ENCODE measurements around the gene SOX11. TPM values are rescaled to one million over a fixed set of nuclear protein-coding genes. Genes with fewer than 3 reads are reported as not detected.

The SOX11 gene
- total RNA-seq, 8 experiments from 2014 or later, result 0.10 to 221 (median 81.3) TPM

- 0 to 100% (median 8%) methylated on average over 1 to 9 of the region's 58 CpGs; no CpG with 5 or more reads in 2 of the 10 experiments for WGBS, 10 experiments
- Histone ChIP-seq H3K4me1 (replicated peaks in 1 of 2) (peaks cover 14 to 16% of the 10 kb centered on the region in 2 donors), H3K27ac (peak overlapping the region in 1 of 2 donors; percentile 45), H3K4me3 (peak overlapping the region in 3 of 5 donors; percentile 10 to 17 (median 16))
- ATAC-seq (replicated peaks in 6 of 8), result peak in 6 of 8 experiments; percentile 71 to 83 (median 81)
- in situ Hi-C loops (cut with MboI; ENCODE audit: low pct_unique_long_range_greater_than_20kb in 2 of 9, low sequenced_read_pairs in 9 of 9, unreplicated experiment in 9 of 9), result no loop called here
Measured at GRCh38 chr2:5673145-5674025, 18.8 kb upstream of the SOX11 start.

DNA sequence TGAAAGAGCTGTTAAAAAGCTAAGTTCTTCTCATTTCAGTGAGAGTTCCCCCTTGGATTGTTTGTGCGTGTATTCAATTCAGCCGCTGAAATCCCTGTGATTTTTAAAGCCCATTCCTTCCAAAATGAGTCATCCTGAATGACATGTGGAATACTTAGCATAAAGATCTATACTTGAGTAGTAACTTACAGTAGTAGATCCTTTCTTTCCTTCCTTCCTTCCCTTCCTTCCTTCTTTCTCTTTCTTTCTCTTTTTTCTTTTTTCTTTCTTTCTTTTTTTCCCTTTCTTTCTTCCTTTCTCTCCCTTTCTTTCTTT, 18.2 kb upstream of the SOX11 start:
- WGBS, 10 experiments, result 0 to 43% (median 6%) methylated on average over 1 to 2 of the region's 2 CpGs; no CpG with 5 or more reads in 1 of the 10 experiments
- in situ Hi-C loops (cut with MboI; ENCODE audit: low pct_unique_long_range_greater_than_20kb in 2 of 9, low sequenced_read_pairs in 9 of 9, unreplicated experiment in 9 of 9), result no loop called here
- Histone ChIP-seq H3K4me1 (replicated peaks in 1 of 2) (peaks cover 12 to 16% of the 10 kb centered on the region in 2 donors), H3K27ac (no peak overlapping the region), H3K4me3 (peak overlapping the region in 3 of 5 donors; percentile 10 to 17 (median 16))
- peak in 6 of 8 experiments; percentile 53 to 68 (median 63) for ATAC-seq (replicated peaks in 6 of 8)

DNA sequence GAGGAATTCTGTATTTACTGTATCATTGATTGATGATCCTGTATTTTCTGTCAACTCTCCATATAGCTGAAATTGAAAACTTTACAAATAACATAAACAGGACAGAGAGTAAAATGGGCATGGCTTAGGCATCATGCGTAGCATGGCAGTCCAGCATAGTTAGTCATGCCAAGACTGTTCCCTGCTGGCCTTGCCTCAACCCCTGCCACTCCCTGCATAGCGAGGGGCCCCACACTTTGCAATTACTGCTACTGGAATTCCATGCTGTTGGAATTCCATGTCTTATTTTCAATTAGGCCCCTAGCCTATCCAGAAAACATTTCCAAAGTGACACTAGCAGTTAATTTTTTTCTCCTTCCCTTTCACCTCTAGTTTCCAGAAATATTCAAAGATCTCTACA, 15.1 kb upstream of the SOX11 start:
- in situ Hi-C loops (cut with MboI; ENCODE audit: low pct_unique_long_range_greater_than_20kb in 2 of 9, low sequenced_read_pairs in 9 of 9, unreplicated experiment in 9 of 9), result loop anchor here in 1 of 9 experiments (25.0 kb wide), 1 partner anchor 1715 kb away; no protein-coding TSS in a partner anchor

DNA sequence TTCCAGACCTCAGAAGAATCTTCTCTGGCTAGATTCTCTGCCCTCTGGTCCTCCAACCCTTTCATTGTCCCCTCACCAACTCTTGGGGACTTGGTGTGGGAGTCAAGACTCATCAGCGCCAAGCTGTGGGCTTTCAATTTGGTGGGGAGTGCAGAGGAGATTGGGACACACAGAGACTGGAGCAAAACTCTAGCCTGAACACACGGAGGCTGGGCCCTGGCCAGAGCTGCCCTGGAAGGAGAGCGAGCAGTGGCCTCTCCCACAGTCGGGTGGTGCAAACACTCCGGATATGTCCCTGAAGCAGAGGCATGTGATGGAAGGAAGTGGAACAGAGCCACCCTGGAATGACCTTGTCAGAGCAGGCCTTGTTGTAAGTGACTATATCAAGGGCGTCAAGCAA, 8.7 kb upstream of the SOX11 start:
- no peak overlapping the region for H3K27ac ChIP-seq
- H3K4me3 ChIP-seq, result no peak overlapping the region
- in situ Hi-C loops (cut with MboI; ENCODE audit: low pct_unique_long_range_greater_than_20kb in 2 of 9, low sequenced_read_pairs in 9 of 9, unreplicated experiment in 9 of 9), result loop anchor here in 1 of 9 experiments (25.0 kb wide), 1 partner anchor 1721 kb away; no protein-coding TSS in a partner anchor
- WGBS, 10 experiments, result 30 to 90% (median 55%) methylated on average over 1 to 3 of the region's 6 CpGs; no CpG with 5 or more reads in 5 of the 10 experiments
- no peak for ATAC-seq (replicated peaks in 6 of 8)
- H3K4me1 ChIP-seq (replicated peaks in 1 of 2), result peaks cover 11 to 24% of the 10 kb centered on the region in 2 donors

More for the DNA sequence above, 15.1 kb upstream of the SOX11 start:
- Histone ChIP-seq H3K4me3 (no peak overlapping the region), H3K27ac (no peak overlapping the region), H3K4me1 (replicated peaks in 1 of 2) (peaks cover 12 to 16% of the 10 kb centered on the region in 2 donors)
- ATAC-seq (replicated peaks in 6 of 8), result peak in 1 of 8 experiments; percentile 52
- whole genome bisulfite sequencing, 10 experiments, result 14 to 100% (median 42%) methylated on average over 1 to 2 of the region's 2 CpGs; no CpG with 5 or more reads in 5 of the 10 experiments

DNA sequence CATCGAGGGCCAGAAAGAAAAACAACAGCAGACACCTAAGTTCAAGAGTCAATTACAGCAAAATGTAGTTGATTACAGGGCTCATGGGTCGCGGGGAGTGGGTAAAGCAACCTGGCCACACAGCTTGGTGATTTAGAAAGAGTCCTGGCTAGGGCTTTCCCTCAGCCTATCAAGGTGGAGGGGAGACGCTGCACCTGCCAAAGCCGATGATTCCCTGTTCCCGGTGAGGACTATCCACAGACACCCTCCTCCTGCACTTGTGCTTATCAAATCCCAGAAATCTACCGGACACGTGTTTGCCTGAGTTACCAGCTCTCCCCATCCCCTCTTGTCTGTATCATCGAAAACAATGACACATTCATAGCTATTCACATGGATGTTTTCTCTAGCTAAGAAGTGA, 7.0 kb upstream of the SOX11 start:
- in situ Hi-C loops (cut with MboI; ENCODE audit: low pct_unique_long_range_greater_than_20kb in 2 of 9, low sequenced_read_pairs in 9 of 9, unreplicated experiment in 9 of 9), result loop anchor here in 1 of 9 experiments (25.0 kb wide), 1 partner anchor 1723 kb away; no protein-coding TSS in a partner anchor
- Histone ChIP-seq H3K4me1 (replicated peaks in 1 of 2) (peaks cover 14 to 33% of the 10 kb centered on the region in 2 donors), H3K27ac (no peak overlapping the region), H3K4me3 (no peak overlapping the region)
- WGBS, 10 experiments, result 36 to 100% (median 78%) methylated on average over 1 to 8 of the region's 9 CpGs; no CpG with 5 or more reads in 1 of the 10 experiments
- ATAC-seq (replicated peaks in 6 of 8), result peak in 3 of 8 experiments; percentile 25 to 45 (median 31)

DNA sequence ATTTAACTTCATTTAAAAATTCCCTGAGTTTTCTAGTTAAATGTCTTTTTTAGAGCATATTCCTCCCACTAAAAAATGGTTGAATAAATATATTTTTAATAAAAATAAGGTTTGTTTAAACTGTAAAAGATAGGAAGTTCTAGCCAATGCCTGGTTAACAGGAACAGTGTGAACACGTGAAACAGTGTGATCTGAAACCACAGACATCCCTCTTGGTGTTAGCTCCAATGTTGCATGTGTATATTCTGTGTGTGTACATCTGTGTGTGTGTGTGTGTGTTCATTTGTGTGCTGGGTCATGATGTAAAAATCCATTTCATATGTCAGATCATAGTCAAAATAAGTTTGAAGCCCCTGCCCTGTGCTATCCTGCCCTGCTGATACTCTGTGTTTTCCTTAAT, 6.1 kb upstream of the SOX11 start:
- 0 to 100% (median 33%) methylated on average over 1 of the region's 1 CpG; no CpG with 5 or more reads in 3 of the 10 experiments for WGBS, 10 experiments
- ATAC-seq (replicated peaks in 6 of 8), result no peak
- Histone ChIP-seq H3K4me1 (replicated peaks in 1 of 2) (peaks cover 14 to 33% of the 10 kb centered on the region in 2 donors), H3K27ac (no peak overlapping the region), H3K4me3 (no peak overlapping the region)
- in situ Hi-C loops (cut with MboI; ENCODE audit: low pct_unique_long_range_greater_than_20kb in 2 of 9, low sequenced_read_pairs in 9 of 9, unreplicated experiment in 9 of 9), result loop anchor here in 1 of 9 experiments (25.0 kb wide), 1 partner anchor 1724 kb away; no protein-coding TSS in a partner anchor

DNA sequence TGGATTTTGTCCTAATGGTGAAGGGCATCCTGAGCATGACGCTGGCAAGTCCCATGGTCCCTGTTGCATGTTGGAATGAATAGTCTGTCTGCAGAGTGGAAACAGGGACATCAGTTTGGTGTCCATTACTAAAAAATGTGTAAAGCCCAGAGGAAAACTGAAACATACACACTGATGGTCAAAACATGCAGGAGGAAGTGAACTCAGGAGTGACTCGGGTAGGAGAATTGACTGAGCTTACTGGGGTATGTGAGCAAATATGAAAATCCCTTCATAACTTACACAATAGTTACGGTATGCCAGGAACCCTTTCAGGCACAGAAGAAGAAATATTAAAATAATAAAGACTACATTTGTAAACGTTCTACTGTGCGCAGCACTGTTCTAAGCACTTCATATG, 5.6 kb upstream of the SOX11 start:
- H3K27ac ChIP-seq, result no peak overlapping the region
- no peak for ATAC-seq (replicated peaks in 6 of 8)
- in situ Hi-C loops (cut with MboI; ENCODE audit: low pct_unique_long_range_greater_than_20kb in 2 of 9, low sequenced_read_pairs in 9 of 9, unreplicated experiment in 9 of 9), result loop anchor here in 1 of 9 experiments (25.0 kb wide), 1 partner anchor 1724 kb away; no protein-coding TSS in a partner anchor
- WGBS, 10 experiments, result 0 to 100% (median 61%) methylated on average over 1 to 5 of the region's 5 CpGs
- H3K4me1 ChIP-seq (replicated peaks in 1 of 2), result peaks cover 14 to 33% of the 10 kb centered on the region in 2 donors
- no peak overlapping the region for H3K4me3 ChIP-seq

GRCh38 chr2:5689750-5690149, 2.4 kb upstream of the SOX11 start:
- in situ Hi-C loops (cut with MboI; ENCODE audit: low pct_unique_long_range_greater_than_20kb in 2 of 9, low sequenced_read_pairs in 9 of 9, unreplicated experiment in 9 of 9), result loop anchor here in 1 of 9 experiments (10.0 to 25.0 kb wide), 2 partner anchors 295 to 1727 kb away; no protein-coding TSS in a partner anchor

GRCh38 chr2:5690286-5690685, 1.9 kb upstream of the SOX11 start:
- H3K27ac ChIP-seq, result peak overlapping the region; percentile 96 to 97
- H3K4me1 ChIP-seq (replicated peaks in 1 of 2), result peaks cover 11 to 27% of the 10 kb centered on the region in 2 donors
- WGBS, 10 experiments, result 0 to 54% (median 40%) methylated on average over 1 to 7 of the region's 8 CpGs; no CpG with 5 or more reads in 5 of the 10 experiments
- in situ Hi-C loops (cut with MboI; ENCODE audit: low pct_unique_long_range_greater_than_20kb in 2 of 9, low sequenced_read_pairs in 9 of 9, unreplicated experiment in 9 of 9), result loop anchor here in 1 of 9 experiments (10.0 to 25.0 kb wide), 2 partner anchors 295 to 1728 kb away; no protein-coding TSS in a partner anchor
- ATAC-seq (replicated peaks in 6 of 8), result no peak
- peak overlapping the region; percentile 42 to 77 (median 69) for H3K4me3 ChIP-seq

More at GRCh38 chr2:5689750-5690149, 2.4 kb upstream of the SOX11 start:
- no peak for ATAC-seq (replicated peaks in 6 of 8)
- Histone ChIP-seq H3K27ac (peak overlapping the region; percentile 96 to 97), H3K4me3 (peak overlapping the region; percentile 42 to 77 (median 69)), H3K4me1 (replicated peaks in 1 of 2) (peaks cover 14 to 32% of the 10 kb centered on the region in 2 donors)
- 4 to 84% (median 15%) methylated on average over 2 to 8 of the region's 8 CpGs for WGBS, 10 experiments

DNA sequence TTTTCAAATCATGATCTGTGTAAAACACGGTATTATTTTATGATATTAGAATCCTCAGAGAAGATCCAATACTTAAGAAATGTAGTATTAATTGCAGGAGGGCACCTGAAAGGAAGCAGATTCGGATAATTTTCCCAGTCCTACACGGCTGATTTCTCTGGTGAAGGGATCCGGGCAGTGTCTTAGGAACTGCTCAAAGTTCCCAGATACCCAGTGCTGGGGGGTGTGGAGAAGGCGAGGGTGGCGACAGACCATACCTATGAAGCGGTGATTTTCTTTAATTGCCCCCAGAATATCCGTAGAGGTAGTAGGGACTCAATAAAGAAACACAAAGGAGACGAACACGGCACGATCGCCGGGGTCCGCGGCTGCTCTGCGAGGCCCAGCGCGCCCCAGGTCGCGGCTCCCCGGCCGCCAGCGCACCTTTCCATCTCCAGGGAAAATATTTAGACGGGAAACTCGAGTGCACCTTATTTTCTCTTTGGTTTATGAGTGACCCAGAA, 1.4 kb upstream of the SOX11 start:
- 0 to 31% (median 16%) methylated on average over 1 to 6 of the region's 25 CpGs; no CpG with 5 or more reads in 2 of the 10 experiments for WGBS, 10 experiments
- in situ Hi-C loops (cut with MboI; ENCODE audit: low pct_unique_long_range_greater_than_20kb in 2 of 9, low sequenced_read_pairs in 9 of 9, unreplicated experiment in 9 of 9), result loop anchor here in 1 of 9 experiments (10.0 to 25.0 kb wide), 2 partner anchors 294 to 1728 kb away; no protein-coding TSS in a partner anchor
- Histone ChIP-seq H3K4me1 (replicated peaks in 1 of 2) (peaks cover 6 to 23% of the 10 kb centered on the region in 2 donors), H3K4me3 (peak overlapping the region; percentile 42 to 77 (median 69)), H3K27ac (peak overlapping the region; percentile 96 to 97)
- peak in 1 of 8 experiments; percentile 0 for ATAC-seq (replicated peaks in 6 of 8)

GRCh38 chr2:5691221-5691984, 781 bp upstream of the SOX11 start:
- peaks cover 5 to 20% of the 10 kb centered on the region in 2 donors for H3K4me1 ChIP-seq (replicated peaks in 1 of 2)
- H3K4me3 ChIP-seq, result peak overlapping the region; percentile 42 to 77 (median 69)
- 0% methylated on average over 1 to 7 of the region's 83 CpGs; no CpG with 5 or more reads in 8 of the 10 experiments for WGBS, 10 experiments
- in situ Hi-C loops (cut with MboI; ENCODE audit: low pct_unique_long_range_greater_than_20kb in 2 of 9, low sequenced_read_pairs in 9 of 9, unreplicated experiment in 9 of 9), result loop anchor here in 1 of 9 experiments (10.0 to 25.0 kb wide), 2 partner anchors 293 to 1729 kb away; no protein-coding TSS in a partner anchor
- H3K27ac ChIP-seq, result peak overlapping the region; percentile 96 to 97
- ATAC-seq (replicated peaks in 6 of 8), result peak in 6 of 8 experiments; percentile 54 to 67 (median 60)

Data from motor neuron (in vitro differentiated cells).